ENCODE results near the gene MRAP2. TPM values are rescaled to one million over a fixed set of nuclear protein-coding genes. Genes with fewer than 3 reads are reported as not detected.
"Not testable (repeated sequence)": the region's sequence is repeated elsewhere in the genome, so short reads cannot be mapped to it uniquely, and the experiment has no call there.

The MRAP2 gene
- total RNA-seq, 3 donors from 2014 or later: not detected

- DNase-seq; ATAC-seq; H3K27me3 Mint-ChIP-seq (ENCODE audit: low read depth); H3K4me1 Mint-ChIP-seq (ENCODE audit: low read depth); H3K36me3 Mint-ChIP-seq (ENCODE audit: insufficient read depth); H3K9me3 Mint-ChIP-seq; H3K4me3 Mint-ChIP-seq: not testable (repeated sequence)
These were observed 77.8 kb downstream of the MRAP2 start for GRCh38 chr6:84111351-84111750.

- H3K36me3 Mint-ChIP-seq (ENCODE audit: insufficient read depth); ATAC-seq; DNase-seq; H3K27me3 Mint-ChIP-seq (ENCODE audit: low read depth); H3K4me1 Mint-ChIP-seq (ENCODE audit: low read depth); H3K4me3 Mint-ChIP-seq: not testable (repeated sequence)
- peaks cover 11% of the 10 kb centered on the region for H3K9me3 Mint-ChIP-seq
These were observed 81.5 kb downstream of the MRAP2 start for GRCh38 chr6:84114933-84115594.

GRCh38 chr6:84118191-84118590, 84.6 kb downstream of the MRAP2 start:
- ATAC-seq (no peak), DNase-seq (no peak)
- H3K36me3 Mint-ChIP-seq (ENCODE audit: insufficient read depth): peaks cover 12% of the 10 kb centered on the region
- H3K27me3 Mint-ChIP-seq (ENCODE audit: low read depth): peaks cover 5% of the 10 kb centered on the region
- H3K9me3 Mint-ChIP-seq: peaks cover 11% of the 10 kb centered on the region
- no peaks in the 10 kb centered on the region for H3K4me1 Mint-ChIP-seq (ENCODE audit: low read depth)
- no peak overlapping the region for H3K4me3 Mint-ChIP-seq

GRCh38 chr6:84119277-84119676, 85.7 kb downstream of the MRAP2 start:
- Mint-ChIP-seq H3K27me3 (ENCODE audit: low read depth) (peaks cover 2% of the 10 kb centered on the region), H3K36me3 (ENCODE audit: insufficient read depth) (peaks cover 22% of the 10 kb centered on the region), H3K4me3 (no peak overlapping the region), H3K4me1 (ENCODE audit: low read depth) (no peaks in the 10 kb centered on the region), H3K9me3 (peaks cover 11% of the 10 kb centered on the region)
- DNase-seq (no peak), ATAC-seq (no peak)

- Mint-ChIP-seq H3K36me3 (ENCODE audit: insufficient read depth) (peaks cover 34% of the 10 kb centered on the region), H3K27me3 (ENCODE audit: low read depth) (no peaks in the 10 kb centered on the region), H3K4me3 (no peak overlapping the region), H3K9me3 (no peaks in the 10 kb centered on the region), H3K4me1 (ENCODE audit: low read depth) (no peaks in the 10 kb centered on the region)
- DNase-seq: no peak
- ATAC-seq: no peak
These were observed 89.6 kb downstream of the MRAP2 start for GRCh38 chr6:84123186-84123585.

- not testable (repeated sequence) for DNase-seq; H3K4me1 Mint-ChIP-seq (ENCODE audit: low read depth); H3K4me3 Mint-ChIP-seq; H3K27me3 Mint-ChIP-seq (ENCODE audit: low read depth); ATAC-seq
- Mint-ChIP-seq H3K9me3 (peaks cover 11% of the 10 kb centered on the region), H3K36me3 (ENCODE audit: insufficient read depth) (peaks cover 25% of the 10 kb centered on the region)
These were observed 96.0 kb downstream of the MRAP2 start for GRCh38 chr6:84129588-84129987.

GRCh38 chr6:84133385-84133784, 99.8 kb downstream of the MRAP2 start:
- H3K4me3 Mint-ChIP-seq; DNase-seq; H3K4me1 Mint-ChIP-seq (ENCODE audit: low read depth); H3K27me3 Mint-ChIP-seq (ENCODE audit: low read depth); ATAC-seq: not testable (repeated sequence)
- Mint-ChIP-seq H3K36me3 (ENCODE audit: insufficient read depth) (peaks cover 27% of the 10 kb centered on the region), H3K9me3 (peaks cover 11% of the 10 kb centered on the region)

- no peak for DNase-seq
- ATAC-seq: no peak
- Mint-ChIP-seq H3K4me1 (ENCODE audit: low read depth) (no peaks in the 10 kb centered on the region), H3K27me3 (ENCODE audit: low read depth) (no peaks in the 10 kb centered on the region), H3K4me3 (no peak overlapping the region), H3K9me3 (peaks cover 11% of the 10 kb centered on the region), H3K36me3 (ENCODE audit: insufficient read depth) (peaks cover 36% of the 10 kb centered on the region)
These were observed 101.7 kb downstream of the MRAP2 start for GRCh38 chr6:84135291-84135690.

- Mint-ChIP-seq H3K4me1 (ENCODE audit: low read depth) (no peaks in the 10 kb centered on the region), H3K27me3 (ENCODE audit: low read depth) (no peaks in the 10 kb centered on the region), H3K9me3 (peaks cover 2% of the 10 kb centered on the region), H3K4me3 (no peak overlapping the region), H3K36me3 (ENCODE audit: insufficient read depth) (peaks cover 35% of the 10 kb centered on the region)
- no peak for ATAC-seq
- DNase-seq: no peak
These were observed 102.9 kb downstream of the MRAP2 start for GRCh38 chr6:84136364-84137050.

- DNase-seq (no peak), ATAC-seq (no peak)
- Mint-ChIP-seq H3K9me3 (peaks cover 2% of the 10 kb centered on the region), H3K36me3 (ENCODE audit: insufficient read depth) (peaks cover 40% of the 10 kb centered on the region), H3K4me3 (no peak overlapping the region), H3K4me1 (ENCODE audit: low read depth) (no peaks in the 10 kb centered on the region), H3K27me3 (ENCODE audit: low read depth) (no peaks in the 10 kb centered on the region)
These were observed 103.4 kb downstream of the MRAP2 start for GRCh38 chr6:84137051-84137375.

GRCh38 chr6:84137989-84138575, 104.5 kb downstream of the MRAP2 start:
- Mint-ChIP-seq H3K4me3 (no peak overlapping the region), H3K36me3 (ENCODE audit: insufficient read depth) (peaks cover 39% of the 10 kb centered on the region), H3K4me1 (ENCODE audit: low read depth) (no peaks in the 10 kb centered on the region), H3K9me3 (no peaks in the 10 kb centered on the region), H3K27me3 (ENCODE audit: low read depth) (no peaks in the 10 kb centered on the region)
- ATAC-seq (no peak), DNase-seq (no peak)

- H3K4me1 Mint-ChIP-seq (ENCODE audit: low read depth): no peaks in the 10 kb centered on the region
- no peaks in the 10 kb centered on the region for H3K27me3 Mint-ChIP-seq (ENCODE audit: low read depth)
- DNase-seq (no peak), ATAC-seq (no peak)
- H3K9me3 Mint-ChIP-seq: no peaks in the 10 kb centered on the region
- H3K4me3 Mint-ChIP-seq: no peak overlapping the region
- H3K36me3 Mint-ChIP-seq (ENCODE audit: insufficient read depth): peaks cover 41% of the 10 kb centered on the region
These were observed 105.7 kb downstream of the MRAP2 start for GRCh38 chr6:84139311-84139710.
